IPS DF 19.7 (cell line): Measurements from ENCODE around the gene FOXL3.
"Not testable (repeated sequence)": the region's sequence is repeated elsewhere in the genome, so short reads cannot be mapped to it uniquely, and the experiment has no call there.

Source experiments
- DNase-seq: peaks from one replicate; pipeline ENCODE4 v3.0.0-alpha.2; 2013; ENCODE audit warnings: low read depth, low spot score

The FOXL3 gene

GRCh38 chr7:323410-323809, 33.4 kb downstream of the FOXL3 start:
- no peak for DNase-seq

DNA sequence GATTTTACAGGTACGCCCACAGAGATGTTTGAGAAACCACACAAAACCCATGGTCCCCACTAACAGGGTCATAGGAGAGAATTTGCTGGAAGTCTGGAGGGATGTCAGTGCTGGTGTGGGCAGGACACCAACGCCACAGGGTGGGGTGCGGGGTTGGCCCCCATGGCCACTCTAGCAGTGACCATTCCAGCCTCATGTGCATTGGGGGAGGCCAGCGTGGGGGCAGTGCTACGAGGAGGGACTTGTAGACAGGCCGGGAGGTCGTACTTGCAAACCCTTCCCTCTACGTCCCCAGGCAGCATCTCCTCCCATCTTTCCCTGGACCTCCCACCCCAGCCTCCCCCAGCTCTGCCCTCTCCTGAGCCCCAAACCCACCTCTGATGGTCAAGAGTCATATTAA, 34.0 kb downstream of the FOXL3 start:
- no peak for DNase-seq

DNA sequence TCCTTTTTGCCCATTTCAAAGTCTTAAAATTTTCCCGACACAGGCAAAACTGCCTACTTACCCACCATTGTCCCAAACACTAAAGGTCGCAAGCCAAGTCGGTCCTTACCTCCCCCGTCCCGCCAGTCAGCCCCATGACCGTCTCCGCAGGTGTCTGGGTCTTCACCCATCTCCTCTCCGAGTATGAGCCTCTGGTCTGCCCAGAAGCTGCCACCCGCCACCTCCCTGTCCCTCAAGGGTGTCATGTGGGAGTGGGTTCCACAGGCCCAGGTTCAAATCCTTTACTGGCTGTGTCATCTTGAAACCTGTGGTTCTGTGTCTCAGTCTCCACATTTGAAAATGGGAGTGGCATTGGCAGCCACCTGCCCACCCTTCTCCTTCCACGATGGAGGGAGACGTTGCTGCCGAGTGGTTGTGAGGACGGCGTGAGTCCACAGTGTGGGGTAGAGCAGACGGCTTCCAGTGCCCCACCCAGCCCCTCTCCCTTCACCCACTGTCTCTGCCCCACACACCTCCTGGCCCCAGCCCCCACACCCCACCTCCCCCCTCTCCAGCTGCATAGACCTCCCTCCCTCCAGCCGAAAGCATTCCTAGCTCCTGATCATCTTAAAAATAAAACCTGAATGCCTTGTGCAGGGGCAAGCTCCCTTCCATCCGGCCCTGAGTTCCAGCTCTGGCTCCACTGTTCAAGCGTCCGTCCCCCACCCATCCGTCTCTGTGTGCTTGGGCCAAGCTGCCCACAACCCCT, 35.3 kb downstream of the FOXL3 start:
- no peak for DNase-seq

DNA sequence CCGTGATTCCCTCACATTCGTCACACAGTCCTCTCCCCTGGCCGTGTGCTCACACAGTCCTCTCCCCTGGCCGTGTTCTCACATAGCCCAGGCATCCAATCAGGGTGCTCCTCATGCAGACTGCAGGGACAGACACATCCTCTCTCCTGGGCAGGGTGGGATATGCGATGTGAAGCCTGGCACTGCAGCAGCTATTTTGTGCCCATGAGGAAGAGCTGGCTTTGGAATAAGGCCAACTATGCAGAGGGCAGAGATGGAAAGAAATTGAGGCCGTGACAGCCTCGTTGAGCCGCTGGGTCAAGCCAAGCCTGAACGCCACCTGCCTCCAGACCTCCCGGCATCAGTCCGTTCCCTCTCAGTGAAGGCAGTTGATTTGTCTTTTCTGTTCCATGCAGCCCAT, 35.8 kb downstream of the FOXL3 start:
- no peak for DNase-seq

- no peak for DNase-seq
These were observed 36.3 kb downstream of the FOXL3 start for GRCh38 chr7:326273-326672.

- no peak for DNase-seq
These were observed 36.9 kb downstream of the FOXL3 start for GRCh38 chr7:326809-327232.

DNA sequence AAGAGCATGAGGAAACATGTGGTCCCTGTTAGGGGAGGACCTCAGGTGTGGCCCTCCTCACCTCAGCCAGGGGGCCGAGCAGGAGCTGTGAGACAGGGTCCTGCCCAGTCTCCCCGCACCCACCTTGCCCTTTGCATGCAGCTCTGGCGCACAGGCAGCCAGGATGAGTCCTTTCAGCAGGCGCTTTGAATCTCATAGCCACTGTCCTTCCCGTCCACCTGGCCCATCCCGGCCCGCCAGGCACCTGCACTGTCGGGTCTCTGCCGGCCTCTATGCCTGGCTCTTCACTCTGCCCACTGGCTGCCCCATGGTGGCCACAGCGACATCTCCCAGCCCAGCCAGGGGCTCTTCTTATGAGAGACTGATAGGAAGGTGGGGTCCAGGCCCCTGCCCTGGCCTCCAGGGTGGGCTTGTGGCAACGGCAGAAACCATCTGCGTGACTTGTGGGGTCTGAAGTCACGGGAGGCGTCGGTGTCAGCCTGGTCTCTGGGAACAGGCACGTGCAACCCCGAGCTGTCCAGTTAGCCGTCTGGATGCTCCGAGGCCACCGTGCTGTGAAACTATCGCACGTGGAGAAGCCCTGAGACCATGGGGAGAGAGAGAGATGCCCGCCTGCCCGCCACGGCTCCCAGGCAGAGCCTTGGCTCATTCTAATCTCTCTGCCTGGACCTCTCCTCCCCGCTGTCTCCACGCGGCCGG, 37.4 kb downstream of the FOXL3 start:
- no peak for DNase-seq

DNA sequence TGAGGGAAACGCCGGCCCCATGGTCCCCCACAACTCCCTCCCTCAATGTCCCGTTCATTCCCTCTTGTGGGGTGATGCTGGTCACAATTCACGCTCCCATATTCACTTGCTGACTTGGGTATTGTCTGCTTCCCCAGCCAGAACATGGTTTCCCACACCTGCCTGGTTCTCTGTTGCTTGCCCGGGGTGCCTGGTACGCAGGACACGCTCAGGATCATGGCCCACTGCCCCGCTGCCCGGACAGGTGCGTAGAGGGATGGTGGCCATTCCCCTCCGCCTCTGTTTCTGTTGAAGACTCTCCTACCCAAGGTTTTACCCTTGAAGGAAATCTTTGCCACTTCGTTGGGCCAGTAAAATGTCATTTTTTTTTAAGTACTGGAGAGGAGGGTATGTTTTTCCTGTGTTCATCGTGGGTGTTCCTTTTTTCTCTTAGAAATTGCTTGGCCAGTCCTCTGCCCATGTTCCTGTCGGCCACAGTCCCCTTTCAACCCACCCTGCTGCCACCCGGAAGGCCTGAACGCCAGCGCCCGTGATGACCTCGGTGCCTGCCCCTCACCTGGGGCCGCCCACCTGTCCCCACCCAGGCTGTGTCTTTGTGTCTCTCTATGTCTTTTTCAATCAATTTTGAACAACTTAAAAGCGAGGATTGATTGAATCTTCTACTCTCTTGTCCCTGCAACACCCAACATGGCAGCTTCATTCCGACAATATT, 38.2 kb downstream of the FOXL3 start:
- no peak for DNase-seq

GRCh38 chr7:329691-330281, 39.8 kb downstream of the FOXL3 start:
- no peak for DNase-seq

DNA sequence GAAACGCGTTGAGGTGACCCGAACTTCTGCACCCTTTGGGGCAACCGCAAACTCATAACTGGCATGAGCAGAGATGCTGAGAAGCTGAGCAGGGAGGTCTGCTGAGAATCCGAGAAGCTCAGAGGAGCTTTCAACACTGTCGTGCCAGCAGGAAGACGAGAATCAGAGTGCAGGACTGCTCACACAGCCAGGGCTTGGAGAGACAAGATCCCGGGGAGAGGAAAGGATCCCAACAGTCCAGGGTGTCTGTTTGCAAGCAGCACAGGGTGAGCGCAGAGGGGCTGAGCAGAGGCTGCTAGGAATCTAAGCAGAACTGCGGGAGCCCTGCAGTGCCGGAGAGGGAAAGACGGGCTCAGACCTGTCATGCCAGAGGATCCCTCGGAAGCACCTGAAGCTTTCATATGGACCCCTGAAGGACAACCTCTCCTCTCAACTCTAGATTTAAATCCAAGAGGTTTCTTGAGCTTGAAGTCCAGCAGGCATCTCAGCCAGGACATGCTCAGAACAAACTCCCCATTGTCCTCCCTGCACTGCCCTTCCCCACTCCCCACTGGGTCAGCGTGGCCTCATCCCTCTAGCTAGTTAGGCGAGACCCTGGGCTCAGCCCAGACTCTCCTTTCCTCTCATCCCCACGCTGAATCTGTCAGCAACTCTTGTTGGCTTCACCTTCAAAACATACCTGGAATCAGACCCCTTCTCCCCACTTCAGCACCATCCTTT, 40.7 kb downstream of the FOXL3 start:
- DNase-seq = no peak

DNA sequence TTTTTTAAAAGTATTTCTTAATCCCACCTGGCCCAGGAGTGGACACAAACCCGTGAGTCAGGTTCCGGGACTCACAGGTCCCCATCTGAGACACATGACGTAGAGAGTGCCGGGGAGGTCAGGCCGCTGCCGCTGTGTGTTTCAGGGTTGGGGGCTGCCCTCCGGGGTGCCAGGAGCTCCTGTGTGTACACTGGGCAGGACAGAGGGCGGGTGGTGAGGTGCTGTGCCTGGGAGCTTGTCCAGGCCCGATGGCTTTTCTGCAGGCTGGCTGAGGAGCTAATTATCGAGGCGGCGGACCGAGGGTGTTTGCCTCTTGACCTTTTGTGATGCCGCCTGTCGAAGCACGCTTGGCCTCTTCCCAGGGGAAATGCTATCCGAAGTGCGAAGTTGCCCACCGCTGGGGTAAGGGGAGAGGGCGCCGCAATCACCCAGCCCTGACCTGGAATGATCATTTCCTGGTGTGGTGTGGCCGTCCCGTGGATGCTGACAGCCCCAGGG, 42.1 kb downstream of the FOXL3 start:
- no peak for DNase-seq

- DNase-seq = no peak
These were observed 42.8 kb downstream of the FOXL3 start for GRCh38 chr7:332646-333392.

GRCh38 chr7:333393-333764, 43.4 kb downstream of the FOXL3 start:
- no peak for DNase-seq

DNA sequence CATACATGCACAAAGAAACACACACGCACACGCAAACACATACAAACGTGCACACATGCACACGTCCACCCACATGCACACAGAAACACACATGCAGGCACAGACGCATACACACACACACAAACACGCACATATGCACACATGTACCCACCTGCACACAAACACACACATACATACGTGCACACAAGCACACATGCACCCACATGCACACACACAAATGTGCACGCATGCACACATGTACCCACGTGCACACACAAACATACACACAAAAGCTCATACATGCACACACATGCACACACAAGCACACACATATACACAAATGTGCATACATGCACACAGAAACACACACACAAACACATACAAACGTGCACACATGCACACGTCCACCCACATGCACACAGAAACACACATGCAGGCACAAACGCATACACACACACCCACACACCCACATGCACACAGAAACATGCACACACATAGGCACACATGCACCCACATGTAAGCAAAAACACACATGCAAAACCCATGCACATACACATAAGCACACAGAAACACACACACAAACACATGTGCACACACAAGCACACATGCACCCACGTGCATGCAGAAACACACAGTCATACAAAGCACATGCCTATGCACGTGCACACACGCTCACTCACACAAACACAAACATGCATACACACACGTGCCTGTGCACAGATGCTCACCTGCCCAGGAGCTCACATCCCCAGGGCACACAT, 44.8 kb downstream of the FOXL3 start:
- DNase-seq = no peak

DNA sequence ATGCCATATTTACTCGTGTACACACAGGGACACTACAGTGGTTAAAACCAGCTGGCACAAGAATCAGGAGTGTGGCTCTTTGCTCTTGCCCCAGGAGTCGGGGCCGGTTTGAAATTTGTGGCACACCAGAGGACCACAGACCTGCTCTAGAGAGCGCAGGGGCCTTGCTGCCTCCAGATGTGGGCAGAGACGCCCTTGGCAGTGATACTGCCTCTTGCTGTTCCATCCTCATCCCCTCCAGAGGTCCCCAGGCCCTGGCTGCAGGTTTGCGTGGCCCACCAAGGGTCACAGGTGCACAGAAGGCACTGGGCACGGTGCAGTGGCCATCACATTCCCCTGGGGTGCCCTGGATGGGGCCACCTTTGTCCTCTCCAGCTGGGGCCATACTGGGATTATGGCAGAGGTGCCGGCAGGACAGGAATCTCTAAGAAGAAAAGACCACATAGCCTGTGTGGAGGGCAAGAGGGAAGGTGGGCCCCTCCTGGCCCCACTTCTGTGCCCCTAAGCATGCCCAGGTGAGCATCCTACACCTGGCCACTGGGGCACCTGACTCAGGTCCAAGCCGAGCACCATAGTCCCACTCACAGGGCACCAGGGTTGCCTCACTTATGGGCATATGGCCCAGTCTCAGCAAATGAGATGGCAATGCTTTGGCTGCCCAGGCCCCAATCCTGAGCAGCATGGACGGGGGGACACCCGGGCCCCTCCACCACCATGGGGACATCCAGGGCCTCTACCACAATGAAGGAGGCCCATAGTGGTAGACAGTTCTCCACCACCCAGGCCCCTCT, 45.6 kb downstream of the FOXL3 start:
- DNase-seq = no peak

DNA sequence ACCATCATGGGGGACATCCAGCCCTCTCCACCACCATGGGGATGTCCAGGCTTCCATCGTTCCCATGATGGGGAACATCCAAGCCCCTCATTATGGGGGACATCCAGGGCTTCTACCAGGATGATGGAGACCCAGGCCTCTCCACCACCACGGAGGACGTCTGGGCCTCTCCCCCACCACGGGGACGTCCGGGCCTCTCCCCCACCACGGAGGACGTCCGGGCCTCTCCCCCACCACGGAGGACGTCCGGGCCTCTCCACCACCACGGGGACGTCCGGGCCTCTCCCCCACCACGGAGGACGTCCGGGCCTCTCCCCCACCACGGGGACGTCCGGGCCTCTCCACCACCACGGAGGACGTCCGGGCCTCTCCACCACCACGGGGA, 46.2 kb downstream of the FOXL3 start:
- DNase-seq = not testable (repeated sequence)

DNA sequence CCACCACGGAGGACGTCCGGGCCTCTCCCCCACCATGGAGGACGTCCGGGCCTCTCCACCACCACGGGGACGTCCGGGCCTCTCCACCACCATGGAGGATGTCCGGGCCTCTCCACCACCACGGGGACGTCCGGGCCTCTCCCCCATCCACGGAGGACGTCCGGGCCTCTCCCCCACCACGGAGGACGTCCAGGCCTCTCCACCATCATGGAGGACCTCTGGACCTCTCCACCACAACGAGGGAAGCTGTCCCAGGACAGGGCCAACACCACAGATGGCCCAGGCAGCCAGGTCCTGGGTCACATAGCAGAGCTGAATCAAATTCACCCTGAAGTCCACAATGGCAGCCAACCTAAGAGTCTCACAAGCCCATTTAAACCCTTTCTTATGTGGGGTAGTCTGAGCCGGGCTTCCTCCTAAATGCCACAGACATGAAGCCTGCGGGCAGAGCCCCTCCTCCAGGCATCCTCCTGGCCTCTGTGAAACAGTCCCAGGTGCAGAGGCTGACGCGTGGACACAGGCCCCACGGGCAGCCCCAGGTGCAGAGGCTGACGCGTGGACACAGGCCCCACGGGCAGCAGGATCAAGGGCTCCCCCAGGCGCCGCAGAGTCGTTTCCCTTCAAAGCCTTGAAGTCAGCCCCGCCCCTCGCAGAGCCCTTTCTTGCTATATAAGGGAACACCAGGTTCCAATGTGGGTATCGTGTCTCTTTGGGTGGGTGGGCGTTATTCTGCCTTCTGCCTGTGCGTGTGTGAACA, 47.0 kb downstream of the FOXL3 start:
- DNase-seq = no peak

DNA sequence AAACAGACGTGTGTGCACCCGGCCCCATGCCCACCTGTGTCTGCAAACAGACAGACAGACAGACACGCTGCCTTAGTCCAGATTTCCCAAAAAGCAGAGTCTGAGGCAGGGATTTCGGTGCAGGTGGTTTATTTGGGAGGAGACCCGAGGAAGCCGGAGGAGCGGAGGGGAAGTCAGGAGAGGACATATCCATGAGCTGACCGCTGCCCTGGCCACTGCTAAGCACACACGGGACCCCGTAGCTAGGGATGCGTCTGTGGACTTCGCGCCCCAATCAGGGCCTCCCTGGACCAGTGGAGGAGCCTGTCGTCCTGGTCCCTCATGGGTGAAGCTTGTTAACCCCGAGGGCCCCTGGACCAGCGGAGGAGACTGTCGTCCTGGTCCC, 47.6 kb downstream of the FOXL3 start:
- no peak for DNase-seq
